DMS79 treated with DMSO at 0.1 percent for 48 hours (cell line): ENCODE measurements around the gene BEST2.

Experiments
- DNase-seq: peaks from one replicate; lab custom pipeline; 2025; lab: John Stamatoyannopoulos, UW

The BEST2 gene

DNA sequence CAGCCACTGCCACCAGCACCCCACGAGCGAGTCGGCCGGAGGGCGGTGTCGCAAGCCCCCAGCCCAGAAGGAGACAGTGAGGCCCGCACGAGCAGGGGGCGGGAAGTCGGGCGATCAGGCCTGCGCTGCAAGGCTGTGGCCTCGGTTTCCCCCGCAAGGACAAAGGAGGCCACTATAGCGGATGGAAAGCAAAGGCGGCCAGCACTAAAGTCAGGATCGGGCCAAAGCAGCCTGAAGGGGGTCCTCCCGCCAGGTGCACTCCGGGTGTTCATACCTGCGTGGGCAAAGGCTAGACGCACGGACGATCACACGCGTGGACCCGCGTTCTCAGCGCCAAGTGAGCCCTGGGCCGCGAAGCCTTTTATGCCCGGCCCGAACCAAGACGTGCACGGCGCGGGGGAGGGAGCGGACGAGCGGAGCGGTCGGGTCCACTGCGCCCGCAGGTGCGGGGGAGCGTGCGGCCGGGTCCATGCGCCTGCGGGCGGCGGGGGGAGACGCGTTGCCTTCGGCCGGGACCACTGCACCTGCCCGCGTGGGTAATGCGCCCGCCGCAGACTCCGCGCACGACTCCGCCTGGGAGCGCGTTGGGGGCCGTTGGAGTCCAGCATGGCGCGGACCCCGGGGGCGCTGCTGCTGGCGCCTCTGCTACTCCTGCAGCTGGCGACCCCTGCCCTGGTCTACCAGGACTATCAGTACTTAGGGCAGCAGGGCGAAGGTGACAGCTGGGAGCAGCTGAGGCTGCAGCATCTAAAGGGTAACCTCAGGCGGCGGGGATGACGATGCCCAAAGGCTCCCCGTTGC lies 50.1 kb downstream of the BEST2 start, which contains the start of the genes PRDX2 and THSD8:
Gene PRDX2 (minus strand): TSS at position 335 of the 801 bp plus-strand sequence. CDS start 539 bp downstream, outside the sequence.
Gene THSD8 (plus strand): TSS at position 604 of the 801 bp plus-strand sequence. CDS start 3 bp downstream, at position 607.
- peak; percentile 85 for DNase-seq

- DNase-seq: no peak
Measured at GRCh38 chr19:12802267-12803106, 50.9 kb downstream of the BEST2 start.

- DNase-seq: no peak
Measured at GRCh38 chr19:12804051-12804450, 52.5 kb downstream of the BEST2 start.

DNA sequence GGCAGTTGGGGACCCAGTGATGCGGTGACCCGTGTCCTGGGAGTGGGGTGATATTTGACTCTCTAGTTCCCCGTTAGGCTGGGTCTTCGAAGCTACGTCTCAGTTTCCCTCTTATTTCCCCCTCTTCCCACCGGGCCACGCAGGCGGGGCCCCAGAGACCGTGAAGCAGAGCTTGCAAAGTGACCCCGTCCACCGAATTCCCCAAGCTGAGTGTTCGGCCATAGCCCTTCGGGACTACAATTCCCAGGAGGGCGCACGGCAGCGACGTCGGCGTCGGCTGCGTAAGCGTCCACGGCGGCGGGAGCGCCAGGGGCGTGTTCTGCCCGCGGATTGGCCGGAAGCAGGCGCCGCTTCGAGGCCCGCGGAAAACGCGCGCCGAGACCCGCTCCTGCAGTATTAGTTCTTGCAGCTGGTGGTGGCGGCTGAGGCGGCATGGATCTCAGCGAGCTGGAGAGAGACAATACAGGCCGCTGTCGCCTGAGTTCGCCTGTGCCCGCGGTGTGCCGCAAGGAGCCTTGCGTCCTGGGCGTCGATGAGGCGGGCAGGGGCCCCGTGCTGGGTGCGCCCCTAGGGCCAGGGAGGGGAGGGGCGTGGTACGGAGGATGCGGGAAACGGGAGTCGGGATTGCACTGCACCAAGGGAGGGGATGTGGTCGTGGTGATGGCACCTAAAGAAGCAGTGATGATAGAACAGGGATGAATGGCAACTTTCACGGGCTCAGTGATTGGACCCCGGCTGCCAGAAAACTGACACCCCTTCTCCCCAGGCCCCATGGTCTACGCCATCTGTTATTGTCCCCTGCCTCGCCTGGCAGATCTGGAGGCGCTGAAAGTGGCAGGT lies 54.9 kb downstream of the BEST2 start, which contains the start of gene RNASEH2A:
Gene RNASEH2A (plus strand): TSS at position 343 of the 840 bp plus-strand sequence. CDS start 90 bp downstream, at position 433.
- peak; percentile 90 for DNase-seq
